ENCODE measurements around the gene OST4. TPM values are rescaled to one million over a fixed set of nuclear protein-coding genes. Genes with fewer than 3 reads are reported as not detected.
"Not testable (repeated sequence)": the region's sequence is repeated elsewhere in the genome, so short reads cannot be mapped to it uniquely, and the experiment has no call there.

Gene OST4
- total and polyA plus RNA-seq, 9 donors, result 201 to 588 (median 279) TPM

GRCh38 chr2:27076323-27076722 lies 4.9 kb upstream of the OST4 start:
- TF ChIP-seq EP300 (IDR thresholded peaks at IDR 0.05) (no peak), CTCF (IDR thresholded peaks at IDR 0.05) (no peak), POLR2A (IDR thresholded peaks at IDR 0.05) (no peak)

GRCh38 chr2:27075566-27075871 lies 4.1 kb upstream of the OST4 start:
- intact Hi-C loops (cut with DNase I); H3K4me3 ChIP-seq; H3K27me3 ChIP-seq; H3K36me3 ChIP-seq; DNase-seq; H3K9me3 ChIP-seq: not testable (repeated sequence)
- 67 to 68% (median 67%) methylated on average over 6 of the region's 6 CpGs for WGBS, 3 donors
- Histone ChIP-seq H3K27ac (peak overlapping the region in 1 of 2 donors; percentile 98), H3K4me1 (ENCODE audit: insufficient read depth) (peaks cover 19% of the 10 kb centered on the region)

More at GRCh38 chr2:27076323-27076722, 4.9 kb upstream of the OST4 start:
- Histone ChIP-seq H3K4me3 (no peak overlapping the region), H3K27ac (peak overlapping the region in 1 of 2 donors; percentile 98), H3K9me3 (no peaks in the 10 kb centered on the region), H3K36me3 (no peaks in the 10 kb centered on the region), H3K27me3 (no peaks in the 10 kb centered on the region), H3K4me1 (ENCODE audit: insufficient read depth) (peaks cover 22% of the 10 kb centered on the region)
- intact Hi-C loops (cut with DNase I), result no loop called here
- 82 to 91% (median 89%) methylated on average over 4 of the region's 4 CpGs for WGBS, 3 donors
- DNase-seq, result no peak

- Histone ChIP-seq H3K4me1 (ENCODE audit: insufficient read depth) (peaks cover 17% of the 10 kb centered on the region), H3K9me3 (no peaks in the 10 kb centered on the region), H3K36me3 (no peaks in the 10 kb centered on the region), H3K27me3 (no peaks in the 10 kb centered on the region), H3K27ac (peak overlapping the region in 1 of 2 donors; percentile 98), H3K4me3 (no peak overlapping the region)
- 32 to 46% (median 35%) methylated on average over 4 of the region's 4 CpGs for WGBS, 3 donors
- intact Hi-C loops (cut with DNase I), result no loop called here
- DNase-seq, result peak; percentile 59 to 73 (median 68)
- TF ChIP-seq CTCF (IDR thresholded peaks at IDR 0.05) (no peak), POLR2A (IDR thresholded peaks at IDR 0.05) (no peak), EP300 (IDR thresholded peaks at IDR 0.05) (no peak)
These were observed 3.5 kb upstream of the OST4 start for GRCh38 chr2:27074738-27075565.

GRCh38 chr2:27073782-27074181 lies 2.3 kb upstream of the OST4 start:
- WGBS, 3 donors, result 3% methylated on average over 2 of the region's 2 CpGs
- Histone ChIP-seq H3K36me3 (no peaks in the 10 kb centered on the region), H3K4me1 (ENCODE audit: insufficient read depth) (peaks cover 16% of the 10 kb centered on the region), H3K27ac (peak overlapping the region in 1 of 2 donors; percentile 98), H3K9me3 (no peaks in the 10 kb centered on the region), H3K4me3 (no peak overlapping the region), H3K27me3 (no peaks in the 10 kb centered on the region)
- DNase-seq, result peak in 2 of 5 donors; percentile 39 to 52
- no peak for TF ChIP-seq EP300 (IDR thresholded peaks at IDR 0.05)
- TF ChIP-seq CTCF (IDR thresholded peaks at IDR 0.05), result no peak
- no peak for TF ChIP-seq POLR2A (IDR thresholded peaks at IDR 0.05)
- intact Hi-C loops (cut with DNase I), result no loop called here

GRCh38 chr2:27072920-27073319 lies 1.5 kb upstream of the OST4 start:
- Histone ChIP-seq H3K36me3 (no peaks in the 10 kb centered on the region), H3K27ac (peak overlapping the region; percentile 92 to 98), H3K4me3 (no peak overlapping the region), H3K4me1 (ENCODE audit: insufficient read depth) (peaks cover 16% of the 10 kb centered on the region), H3K27me3 (no peaks in the 10 kb centered on the region), H3K9me3 (no peaks in the 10 kb centered on the region)
- no peak for DNase-seq
- intact Hi-C loops (cut with DNase I), result no loop called here
- 18 to 22% (median 19%) methylated on average over 5 of the region's 5 CpGs for WGBS, 3 donors
- TF ChIP-seq CTCF (IDR thresholded peaks at IDR 0.05) (no peak), POLR2A (IDR thresholded peaks at IDR 0.05) (no peak), EP300 (IDR thresholded peaks at IDR 0.05) (no peak)
